ENCODE results near the gene THG1L. TPM values are rescaled to one million over a fixed set of nuclear protein-coding genes. Genes with fewer than 3 reads are reported as not detected.

The THG1L gene
- total RNA-seq, 1 experiment from 2014 or later, result 11.0 TPM

DNA sequence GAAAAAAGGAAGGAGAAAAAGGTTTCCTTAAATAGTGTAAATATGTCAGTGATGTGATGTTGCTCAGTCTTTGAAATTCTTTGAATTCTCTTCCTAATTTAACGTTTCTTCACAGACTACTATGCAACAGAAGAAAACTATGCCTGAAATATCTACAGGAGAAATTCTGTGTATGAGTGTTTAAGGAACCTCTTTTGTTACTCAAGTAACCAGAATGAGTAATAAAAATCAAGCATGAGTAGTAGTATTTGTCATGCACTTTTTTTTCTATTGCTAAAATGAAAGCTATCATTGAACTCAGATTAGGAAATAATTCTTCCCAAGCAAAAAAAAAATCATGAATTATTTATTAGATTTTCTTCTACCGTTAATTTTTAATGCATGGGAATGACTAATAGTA lies 20.3 kb upstream of the THG1L start:
- no peak for DNase-seq
- TF ChIP-seq, protein P1, sequence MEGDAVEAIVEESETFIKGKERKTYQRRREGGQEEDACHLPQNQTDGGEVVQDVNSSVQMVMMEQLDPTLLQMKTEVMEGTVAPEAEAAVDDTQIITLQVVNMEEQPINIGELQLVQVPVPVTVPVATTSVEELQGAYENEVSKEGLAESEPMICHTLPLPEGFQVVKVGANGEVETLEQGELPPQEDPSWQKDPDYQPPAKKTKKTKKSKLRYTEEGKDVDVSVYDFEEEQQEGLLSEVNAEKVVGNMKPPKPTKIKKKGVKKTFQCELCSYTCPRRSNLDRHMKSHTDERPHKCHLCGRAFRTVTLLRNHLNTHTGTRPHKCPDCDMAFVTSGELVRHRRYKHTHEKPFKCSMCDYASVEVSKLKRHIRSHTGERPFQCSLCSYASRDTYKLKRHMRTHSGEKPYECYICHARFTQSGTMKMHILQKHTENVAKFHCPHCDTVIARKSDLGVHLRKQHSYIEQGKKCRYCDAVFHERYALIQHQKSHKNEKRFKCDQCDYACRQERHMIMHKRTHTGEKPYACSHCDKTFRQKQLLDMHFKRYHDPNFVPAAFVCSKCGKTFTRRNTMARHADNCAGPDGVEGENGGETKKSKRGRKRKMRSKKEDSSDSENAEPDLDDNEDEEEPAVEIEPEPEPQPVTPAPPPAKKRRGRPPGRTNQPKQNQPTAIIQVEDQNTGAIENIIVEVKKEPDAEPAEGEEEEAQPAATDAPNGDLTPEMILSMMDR (IDR thresholded peaks at IDR 0.05; ENCODE audit: unreplicated experiment), result no peak
- H3K27ac Mint-ChIP-seq (ENCODE audit: unreplicated experiment), result no peak overlapping the region
- CTCF ChIA-PET, result no interaction called here
- intact Hi-C loops (cut with micrococcal nuclease; ENCODE audit: unreplicated experiment), result loop anchor here (10.0 kb wide), 1 partner anchor 196 kb away; no protein-coding TSS in a partner anchor
- no peaks in the 10 kb centered on the region for H3K27me3 Mint-ChIP-seq (ENCODE audit: unreplicated experiment)
- H3K9me3 Mint-ChIP-seq (ENCODE audit: low read depth, unreplicated experiment), result no peaks in the 10 kb centered on the region
- H3K36me3 Mint-ChIP-seq (ENCODE audit: insufficient read depth, unreplicated experiment), result no peaks in the 10 kb centered on the region
- no peaks in the 10 kb centered on the region for H3K4me1 Mint-ChIP-seq (ENCODE audit: low read depth, unreplicated experiment)
- BruUV-seq (replicated peaks), result no TSS peak
- H3K4me3 Mint-ChIP-seq (ENCODE audit: low read depth, unreplicated experiment), result no peak overlapping the region

DNA sequence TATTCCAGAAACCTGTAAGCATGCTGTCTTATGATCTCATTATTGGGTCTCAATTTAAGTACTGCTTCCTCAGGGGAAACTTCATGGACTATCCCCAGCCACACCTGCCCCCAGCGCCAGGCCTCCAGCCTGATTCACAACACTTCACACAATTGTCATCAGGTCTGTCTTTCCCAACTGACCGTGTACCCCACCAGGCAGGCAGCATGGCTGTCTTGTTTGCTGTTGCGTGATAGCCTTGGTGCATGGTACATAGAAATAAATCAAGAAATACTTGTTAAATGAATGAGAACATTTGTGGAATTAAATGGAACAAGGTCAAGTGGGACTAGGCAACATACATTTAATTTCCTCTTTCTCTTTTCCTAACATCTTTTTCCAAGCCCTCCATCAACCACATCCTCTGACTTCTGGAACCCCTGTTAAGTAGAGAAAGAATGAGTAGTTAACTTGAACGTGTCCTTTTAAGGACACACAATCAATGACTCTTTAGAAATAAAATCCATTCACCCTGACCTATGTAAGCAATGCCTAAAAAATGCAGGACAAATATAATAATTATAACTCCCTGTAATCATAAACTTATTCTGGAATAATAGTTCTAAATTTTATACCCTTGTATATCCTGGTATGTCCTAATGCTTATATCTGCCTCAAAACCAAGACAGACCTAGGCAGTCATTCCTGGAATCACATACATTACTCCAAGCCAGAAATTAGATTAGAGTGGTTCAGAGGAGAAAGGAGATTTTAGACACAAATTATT lies 17.2 kb upstream of the THG1L start:
- TF ChIP-seq, protein P1 (IDR thresholded peaks at IDR 0.05; ENCODE audit: unreplicated experiment), result no peak
- intact Hi-C loops (cut with micrococcal nuclease; ENCODE audit: unreplicated experiment), result loop anchor here (10.0 kb wide), 1 partner anchor 199 kb away; no protein-coding TSS in a partner anchor
- H3K27me3 Mint-ChIP-seq (ENCODE audit: unreplicated experiment), result no peaks in the 10 kb centered on the region
- H3K4me1 Mint-ChIP-seq (ENCODE audit: low read depth, unreplicated experiment), result no peaks in the 10 kb centered on the region
- no peaks in the 10 kb centered on the region for H3K9me3 Mint-ChIP-seq (ENCODE audit: low read depth, unreplicated experiment)
- no peaks in the 10 kb centered on the region for H3K36me3 Mint-ChIP-seq (ENCODE audit: insufficient read depth, unreplicated experiment)
- BruUV-seq (replicated peaks), result no TSS peak
- no peak overlapping the region for H3K4me3 Mint-ChIP-seq (ENCODE audit: low read depth, unreplicated experiment)
- no peak for DNase-seq
- H3K27ac Mint-ChIP-seq (ENCODE audit: unreplicated experiment), result no peak overlapping the region
- CTCF ChIA-PET, result no interaction called here

DNA sequence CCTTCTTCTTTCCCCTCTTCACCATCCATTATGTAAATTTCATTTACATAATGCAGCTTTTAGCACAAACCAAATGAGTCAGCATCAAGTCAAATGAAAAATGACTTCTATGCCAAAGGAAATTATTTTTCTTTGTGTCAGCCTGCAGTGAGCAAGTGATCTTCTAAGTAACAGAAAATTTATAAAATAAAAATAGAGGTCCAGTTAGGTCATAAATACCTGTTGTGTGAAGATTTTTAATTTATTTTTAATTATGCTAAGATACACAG lies 16.7 kb upstream of the THG1L start:
- Mint-ChIP-seq H3K9me3 (ENCODE audit: low read depth, unreplicated experiment) (no peaks in the 10 kb centered on the region), H3K27ac (ENCODE audit: unreplicated experiment) (no peak overlapping the region), H3K4me3 (ENCODE audit: low read depth, unreplicated experiment) (no peak overlapping the region), H3K36me3 (ENCODE audit: insufficient read depth, unreplicated experiment) (no peaks in the 10 kb centered on the region), H3K27me3 (ENCODE audit: unreplicated experiment) (no peaks in the 10 kb centered on the region), H3K4me1 (ENCODE audit: low read depth, unreplicated experiment) (no peaks in the 10 kb centered on the region)
- TF ChIP-seq, protein P1 (IDR thresholded peaks at IDR 0.05; ENCODE audit: unreplicated experiment), result no peak
- DNase-seq, result no peak
- intact Hi-C loops (cut with micrococcal nuclease; ENCODE audit: unreplicated experiment), result loop anchor here (10.0 kb wide), 1 partner anchor 200 kb away; no protein-coding TSS in a partner anchor
- no TSS peak for BruUV-seq (replicated peaks)
- CTCF ChIA-PET, result no interaction called here

DNA sequence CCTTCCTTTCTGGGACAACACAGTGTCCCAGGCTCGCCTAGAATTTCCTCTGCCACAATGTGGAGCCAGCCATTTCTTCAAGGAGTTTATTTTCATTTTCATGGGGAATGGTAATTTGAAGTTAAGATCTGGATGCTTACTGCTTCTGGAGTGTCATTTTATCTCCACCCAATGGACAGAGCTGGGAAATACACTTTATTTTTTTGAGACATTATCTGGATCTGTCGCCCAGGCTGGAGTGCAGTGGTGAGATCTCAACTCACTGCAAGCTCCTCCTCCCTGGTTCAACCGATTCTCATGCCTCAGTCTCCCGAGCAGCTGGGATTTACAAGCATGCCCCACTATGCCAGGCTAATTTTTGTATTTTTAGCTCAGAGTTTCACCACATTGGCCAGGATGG lies 12.7 kb upstream of the THG1L start:
- H3K27ac Mint-ChIP-seq (ENCODE audit: unreplicated experiment), result no peak overlapping the region
- BruUV-seq (replicated peaks), result no TSS peak
- no peaks in the 10 kb centered on the region for H3K4me1 Mint-ChIP-seq (ENCODE audit: low read depth, unreplicated experiment)
- DNase-seq, result peak; percentile 27
- TF ChIP-seq, protein P1 (IDR thresholded peaks at IDR 0.05; ENCODE audit: unreplicated experiment), result no peak
- H3K4me3 Mint-ChIP-seq (ENCODE audit: low read depth, unreplicated experiment), result no peak overlapping the region
- CTCF ChIA-PET, result interaction anchor here (0.5 to 1.3 kb wide), 11 partner anchors 13 to 390 kb away, joined by 3 to 6 read pairs (median 4); partner anchors contain the start of gene THG1L
- no peaks in the 10 kb centered on the region for H3K27me3 Mint-ChIP-seq (ENCODE audit: unreplicated experiment)
- no peaks in the 10 kb centered on the region for H3K36me3 Mint-ChIP-seq (ENCODE audit: insufficient read depth, unreplicated experiment)
- H3K9me3 Mint-ChIP-seq (ENCODE audit: low read depth, unreplicated experiment), result no peaks in the 10 kb centered on the region
- intact Hi-C loops (cut with micrococcal nuclease; ENCODE audit: unreplicated experiment), result loop anchor here (1.0 to 10.0 kb wide), 6 partner anchors 49 to 390 kb away; no protein-coding TSS in a partner anchor

Data from Calu3 (cell line).